Ramos (cell line): ENCODE measurements around the gene ZNF665.
"Not testable (repeated sequence)": the region's sequence is repeated elsewhere in the genome, so short reads cannot be mapped to it uniquely, and the experiment has no call there.

Experiments used
- in situ Hi-C: fragments of 300-500 bp; cut with MboI; formaldehyde crosslinking; loops from one replicate; pipeline ENCODE4 v1.14.3; 2022; ENCODE audit warnings: low sequenced_read_pairs; ENCODE audit not compliant: unreplicated experiment

ZNF665 gene

GRCh38 chr19:53192771-53193534 is at the start of gene ZNF665:
ZNF665 (minus strand) TSS chr19:53193358; CDS start chr19:53182898, 10,460 bp downstream.
- in situ Hi-C loops: loop anchor here (5.0 kb wide), 1 partner anchor 554 kb away; no protein-coding TSS in a partner anchor

DNA sequence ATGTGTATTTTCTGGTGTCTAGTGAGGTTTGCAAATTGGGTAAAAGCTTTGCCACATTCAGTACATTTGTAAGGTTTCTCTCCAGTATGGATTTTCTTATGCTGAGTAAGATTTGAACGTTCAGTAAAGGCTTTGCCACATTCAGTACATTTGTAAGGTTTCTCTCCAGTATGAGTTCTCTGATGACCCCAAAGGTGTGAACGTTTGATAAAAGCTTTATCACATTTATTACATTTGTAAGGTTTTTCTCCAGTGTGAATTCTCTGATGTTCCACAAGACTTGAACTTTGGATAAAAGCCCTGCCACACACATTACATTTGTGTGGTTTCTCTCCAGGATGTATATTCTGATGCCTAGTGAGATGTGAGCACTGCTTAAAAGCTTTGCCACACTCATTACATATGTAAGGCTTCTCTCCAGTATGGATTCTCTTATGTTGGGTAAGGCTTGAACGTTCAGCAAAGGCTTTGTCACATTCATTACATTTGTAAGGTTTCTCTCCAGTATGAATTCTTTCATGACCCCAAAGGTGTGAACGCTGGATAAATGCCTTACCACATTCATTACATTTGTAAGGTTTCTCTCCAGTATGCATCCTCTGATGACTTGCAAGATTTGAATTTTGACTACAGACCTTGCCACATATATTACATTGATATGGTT is 44.1 kb upstream of the ZNF665 start:
- in situ Hi-C loops: no loop called here

GRCh38 chr19:53224606-53225005 is 31.4 kb upstream of the ZNF665 start:
- in situ Hi-C loops: no loop called here

GRCh38 chr19:53222716-53223115 is 29.6 kb upstream of the ZNF665 start:
- in situ Hi-C loops: not testable (repeated sequence)

DNA sequence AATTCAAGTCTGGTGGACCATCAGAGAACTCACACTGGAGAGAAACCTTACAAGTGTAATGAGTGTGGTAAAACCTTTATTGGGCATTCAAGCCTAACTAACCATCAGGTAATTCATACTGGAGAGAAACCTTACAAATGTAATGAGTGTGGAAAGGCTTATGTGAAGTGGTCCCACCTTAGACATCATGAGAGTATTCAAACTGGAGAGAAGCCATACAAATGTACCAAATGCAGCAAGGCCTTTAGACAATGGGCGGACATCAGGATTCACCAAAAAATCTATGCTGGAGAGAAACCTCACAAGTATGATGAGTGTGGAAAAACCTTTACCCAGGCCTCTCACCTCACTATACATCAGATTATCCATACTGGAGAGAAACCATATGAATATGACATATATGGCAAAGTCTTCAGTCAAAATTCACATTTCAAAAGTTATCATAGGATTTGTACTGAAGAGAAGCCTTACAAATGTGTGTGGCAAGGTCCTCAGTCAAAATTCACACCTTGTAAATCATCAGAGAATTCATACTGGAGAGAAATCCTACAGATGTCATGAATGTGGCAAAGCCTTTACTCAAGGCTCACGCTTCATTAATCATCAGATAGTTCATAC is 19.7 kb upstream of the ZNF665 start:
- in situ Hi-C loops: no loop called here

GRCh38 chr19:53211554-53211953 is 18.4 kb upstream of the ZNF665 start:
- in situ Hi-C loops: not testable (repeated sequence)

DNA sequence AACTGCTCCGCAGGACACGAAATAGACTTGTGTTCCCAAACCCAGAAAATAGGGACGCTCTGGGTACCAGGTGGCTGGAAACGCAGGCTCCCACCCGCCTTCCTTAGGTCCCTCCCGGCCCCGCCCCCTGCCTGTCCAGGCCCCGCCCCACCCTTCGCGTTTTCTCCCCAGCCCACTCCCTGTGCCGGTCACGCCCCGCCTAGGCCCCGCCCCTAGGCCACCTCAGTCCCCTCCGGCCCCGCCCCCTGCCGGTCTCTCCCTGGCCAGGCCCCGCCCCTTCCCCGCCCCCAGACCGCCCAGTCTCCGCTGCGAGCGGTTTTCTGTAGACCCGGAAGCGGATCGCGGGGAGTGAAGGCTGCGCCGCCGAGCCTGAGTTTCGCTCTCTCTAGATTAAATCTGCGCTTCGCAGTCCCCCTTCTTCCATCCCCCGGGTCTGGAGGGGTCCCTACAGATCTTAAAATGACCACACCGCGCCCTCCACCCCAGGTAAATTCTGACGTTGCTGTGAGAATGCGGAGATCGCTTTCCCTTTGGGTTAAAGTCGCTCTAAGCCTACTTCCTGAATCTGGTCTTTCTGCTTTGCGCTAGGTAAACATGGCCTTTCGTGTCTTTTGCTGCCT is 3.7 kb upstream of the ZNF665 start:
- in situ Hi-C loops: no loop called here

- in situ Hi-C loops: no loop called here
Measured at GRCh38 chr19:53195265-53195903, 2.2 kb upstream of the ZNF665 start.

DNA sequence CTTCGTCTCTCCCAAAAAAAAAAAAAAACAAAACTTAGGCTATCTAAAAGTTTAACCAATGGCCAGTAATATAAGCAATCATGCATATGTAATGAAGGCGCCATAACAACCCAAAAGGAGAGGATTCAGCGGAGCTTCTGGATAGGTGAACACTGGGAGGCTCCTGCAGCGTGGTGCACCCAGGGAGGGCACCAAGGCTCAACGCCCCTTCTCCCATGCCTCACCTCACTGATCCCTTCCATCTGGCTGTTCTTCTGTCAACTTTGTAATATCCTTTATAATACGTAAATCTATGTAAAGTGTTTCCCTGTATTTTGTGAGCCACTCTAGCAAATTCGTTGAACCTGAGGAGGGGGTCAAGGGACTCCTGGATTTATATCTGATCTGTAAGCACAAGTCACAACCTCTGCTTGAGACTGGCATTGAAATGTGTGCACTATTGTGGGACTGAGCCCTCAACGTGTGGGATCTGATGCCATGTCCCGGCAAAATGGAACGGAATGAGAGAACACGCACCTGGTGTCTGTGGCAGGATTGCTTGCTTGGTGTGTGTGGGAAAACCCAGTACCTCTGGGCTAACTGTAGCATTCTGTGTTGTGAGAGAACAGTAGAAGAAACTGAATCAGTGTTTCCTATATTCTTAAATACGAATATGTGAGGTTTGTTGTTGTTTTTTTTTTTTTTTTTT is 521 bp upstream of the ZNF665 start:
- in situ Hi-C loops: loop anchor here (5.0 kb wide), 1 partner anchor 554 kb away; no protein-coding TSS in a partner anchor

DNA sequence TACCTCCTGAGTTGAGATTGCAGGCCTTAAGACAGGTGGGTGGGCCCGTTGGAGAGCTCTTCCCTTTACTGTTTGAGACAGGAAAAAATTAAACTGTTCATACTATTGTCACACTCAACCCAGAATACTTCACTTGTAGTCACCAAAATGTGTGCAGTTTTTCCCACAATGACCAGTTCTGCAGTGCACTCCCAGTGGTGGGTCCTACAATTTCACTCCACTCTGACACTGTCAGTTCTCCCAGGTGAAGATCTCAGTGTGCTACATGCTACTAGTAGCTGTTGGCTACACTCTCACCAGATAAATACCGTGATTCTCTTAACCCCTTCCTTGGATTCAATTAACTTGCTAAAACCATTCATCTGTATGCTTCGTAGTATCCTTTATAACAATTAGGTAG is 2.9 kb downstream of the ZNF665 start:
- in situ Hi-C loops: loop anchor here (5.0 kb wide), 1 partner anchor 557 kb away; no protein-coding TSS in a partner anchor

- in situ Hi-C loops: loop anchor here (5.0 kb wide), 1 partner anchor 558 kb away; no protein-coding TSS in a partner anchor
Measured at GRCh38 chr19:53189691-53190198, 3.4 kb downstream of the ZNF665 start.

GRCh38 chr19:53185155-53185882 is 7.8 kb downstream of the ZNF665 start:
- in situ Hi-C loops: not testable (repeated sequence)

- in situ Hi-C loops: no loop called here
Measured at GRCh38 chr19:53183146-53183764, 9.9 kb downstream of the ZNF665 start.

DNA sequence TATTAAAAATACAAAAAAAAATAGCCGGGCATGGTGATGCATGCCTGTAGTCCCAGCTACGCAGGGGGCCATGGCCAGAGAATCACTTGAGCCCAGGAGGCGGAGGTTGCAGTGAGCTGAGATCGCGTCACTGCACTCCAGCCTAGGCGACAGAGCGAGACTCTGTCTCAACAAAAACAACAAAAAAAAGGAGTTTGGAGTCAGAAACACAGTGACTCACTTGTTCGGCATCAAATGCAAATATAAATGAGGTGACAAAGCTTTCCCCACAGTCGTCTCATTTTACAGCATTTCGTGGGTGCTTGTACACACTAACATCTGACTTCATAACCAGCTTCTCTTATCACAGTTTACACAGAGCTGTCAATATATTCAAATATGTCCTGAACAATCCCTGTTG is 11.0 kb downstream of the ZNF665 start:
- in situ Hi-C loops: no loop called here

DNA sequence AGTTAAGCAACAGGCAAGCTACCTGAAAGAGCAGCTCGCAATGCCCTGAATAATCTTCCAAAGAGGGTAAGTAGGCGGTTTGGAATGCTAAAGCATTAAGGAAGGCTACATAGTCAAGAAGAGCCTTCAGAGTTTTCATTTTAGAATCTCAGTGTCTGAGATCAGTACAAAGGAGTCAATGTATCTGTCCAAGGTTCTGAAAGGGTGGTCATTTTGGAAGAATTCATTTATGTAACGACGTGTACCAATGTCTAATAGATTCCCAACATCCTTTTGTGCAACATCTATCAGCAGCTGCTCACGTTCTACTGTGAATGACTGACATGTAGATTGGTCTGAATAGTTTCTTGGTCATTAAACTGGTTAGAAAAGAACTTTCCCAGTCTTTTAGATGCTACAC is 15.2 kb downstream of the ZNF665 start:
- in situ Hi-C loops: no loop called here

- in situ Hi-C loops: no loop called here
Measured at GRCh38 chr19:53172889-53173288, 20.3 kb downstream of the ZNF665 start.

DNA sequence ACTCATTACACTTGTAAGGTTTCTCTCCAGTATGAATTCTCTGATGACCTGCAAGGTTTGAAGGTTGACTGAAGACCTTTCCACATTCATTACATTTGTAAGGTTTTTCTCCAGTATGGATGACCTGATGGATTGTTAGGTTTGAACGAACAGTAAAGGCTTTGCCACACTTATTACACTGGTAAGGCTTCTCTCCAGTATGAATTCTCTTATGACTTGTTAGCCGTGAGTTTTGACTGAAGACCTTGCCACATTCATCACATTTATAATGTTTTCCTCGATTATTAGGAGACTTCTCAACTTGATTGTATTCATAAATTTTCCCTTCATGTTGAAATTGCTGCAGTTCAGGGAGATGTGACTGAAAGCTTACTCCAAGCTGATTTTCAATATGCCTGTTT is 27.5 kb downstream of the ZNF665 start:
- in situ Hi-C loops: no loop called here

GRCh38 chr19:53161123-53161522 is 32.0 kb downstream of the ZNF665 start:
- in situ Hi-C loops: no loop called here
